ENCODE data around the gene RPS14.

Gene RPS14

DNA sequence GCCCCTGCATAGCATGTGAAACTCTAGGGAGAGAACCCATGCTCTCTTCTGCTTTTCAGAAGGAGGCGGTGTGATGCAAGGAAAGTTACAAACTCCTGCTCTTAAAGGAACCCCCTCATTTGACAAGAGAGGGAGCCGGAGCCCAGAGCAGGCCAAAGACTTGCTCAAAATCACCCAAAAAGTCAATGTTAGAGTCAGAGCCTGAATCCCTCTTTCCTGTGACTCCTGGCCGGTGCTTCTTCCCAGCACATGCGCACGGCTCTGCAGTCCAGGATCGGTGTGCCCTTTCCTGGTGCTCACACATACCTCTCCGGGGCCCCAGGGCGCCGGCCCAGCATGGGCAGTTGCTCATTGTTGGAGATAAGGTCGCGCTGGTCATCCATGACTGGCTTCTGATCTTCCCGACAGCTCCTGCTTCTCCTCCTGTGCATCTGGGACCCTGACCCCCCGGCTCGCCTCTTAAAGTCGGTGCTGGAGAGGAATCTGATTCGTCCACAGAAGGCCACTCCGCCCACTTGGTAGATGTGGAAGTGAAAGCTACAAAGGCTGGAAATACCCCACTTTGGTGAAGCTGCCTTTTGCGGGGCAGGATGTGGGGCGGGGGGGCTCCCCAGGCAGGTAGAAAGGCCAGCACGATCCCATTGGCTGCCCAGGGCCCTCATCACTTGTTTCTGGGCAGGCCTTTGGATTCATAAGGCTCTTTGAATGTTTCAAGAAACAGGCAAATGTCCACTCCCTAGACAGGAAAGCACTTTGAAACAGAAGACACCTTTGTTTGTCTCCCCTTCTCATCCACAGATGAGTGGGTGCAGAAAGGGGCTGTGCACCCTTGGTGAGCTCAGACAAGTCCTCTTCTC is 37.0 kb downstream of the RPS14 start, which contains the start of gene CD74:
Gene CD74, minus strand, starts transcription at position 592 of the 857 bp plus-strand sequence. Its CDS starts 161 bp downstream, at position 431.
- no peak for DNase-seq

DNA sequence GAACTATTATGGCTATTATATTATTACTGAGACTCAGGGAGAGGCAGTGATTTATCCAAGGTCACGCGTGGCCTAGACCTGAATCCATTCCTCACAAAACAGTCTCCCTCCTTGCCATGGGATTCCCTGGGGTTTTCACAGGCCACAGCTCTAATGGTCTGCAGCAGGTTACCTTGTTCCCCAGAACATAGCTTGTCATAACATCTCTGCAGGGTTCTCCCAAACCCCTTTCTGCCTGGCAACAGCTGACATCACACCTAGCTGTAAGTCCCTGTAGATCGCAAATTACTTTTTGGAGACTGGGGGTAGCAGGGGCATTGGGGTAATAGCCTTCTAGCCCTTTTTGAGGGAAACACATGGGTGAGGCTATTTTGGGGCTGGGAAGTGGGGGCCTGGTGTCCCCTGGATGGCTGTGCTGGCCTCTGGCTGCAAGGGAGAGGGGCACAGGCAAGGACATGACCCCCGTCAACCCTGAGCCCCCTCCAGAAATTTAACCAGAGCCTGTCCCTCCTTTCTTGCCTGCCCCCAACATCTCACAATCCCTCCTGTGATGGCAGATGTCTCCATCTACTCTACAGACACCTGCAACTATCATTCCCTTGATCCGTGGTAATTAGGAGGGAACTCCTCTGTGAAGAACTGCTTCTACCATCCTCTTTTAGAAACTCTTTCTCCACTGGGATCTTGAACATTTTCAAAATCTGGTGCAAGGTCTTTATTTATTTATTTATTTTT is 38.1 kb downstream of the RPS14 start:
- DNase-seq: no peak

DNA sequence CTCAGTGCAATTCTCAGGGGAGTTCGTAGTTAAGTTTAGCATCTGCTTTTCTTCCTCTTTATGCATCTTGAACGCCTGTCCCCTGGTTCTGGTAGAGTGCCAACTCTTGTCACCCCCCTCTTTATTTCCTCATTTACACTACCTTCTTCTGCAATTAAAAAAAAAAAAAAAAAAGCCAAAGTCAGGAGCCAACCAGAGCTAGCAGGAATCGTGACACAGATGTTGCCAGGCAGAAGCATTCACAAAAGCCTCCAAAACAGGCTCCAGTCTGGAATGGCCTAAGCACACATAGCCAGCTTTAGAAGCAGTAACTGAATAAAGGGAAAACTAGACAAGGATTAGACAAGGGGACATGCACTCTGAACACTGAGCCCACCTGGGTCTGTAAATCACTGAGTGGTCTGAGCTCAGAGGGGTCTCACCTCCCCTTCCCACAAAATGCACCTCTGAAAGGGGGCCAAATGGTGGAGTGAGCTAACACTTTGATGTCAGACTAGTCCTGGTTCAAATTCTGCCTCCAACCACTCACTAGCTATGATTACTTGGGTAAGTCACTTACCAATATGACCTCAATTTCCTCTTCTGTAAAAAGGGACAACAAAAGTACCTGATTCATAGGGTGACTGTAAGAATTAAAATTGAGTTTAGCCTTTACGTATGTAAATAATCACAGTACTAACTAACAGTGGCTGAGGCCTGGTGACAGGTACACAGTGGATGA is 38.9 kb downstream of the RPS14 start:
- DNase-seq: peak; percentile 12

DNA sequence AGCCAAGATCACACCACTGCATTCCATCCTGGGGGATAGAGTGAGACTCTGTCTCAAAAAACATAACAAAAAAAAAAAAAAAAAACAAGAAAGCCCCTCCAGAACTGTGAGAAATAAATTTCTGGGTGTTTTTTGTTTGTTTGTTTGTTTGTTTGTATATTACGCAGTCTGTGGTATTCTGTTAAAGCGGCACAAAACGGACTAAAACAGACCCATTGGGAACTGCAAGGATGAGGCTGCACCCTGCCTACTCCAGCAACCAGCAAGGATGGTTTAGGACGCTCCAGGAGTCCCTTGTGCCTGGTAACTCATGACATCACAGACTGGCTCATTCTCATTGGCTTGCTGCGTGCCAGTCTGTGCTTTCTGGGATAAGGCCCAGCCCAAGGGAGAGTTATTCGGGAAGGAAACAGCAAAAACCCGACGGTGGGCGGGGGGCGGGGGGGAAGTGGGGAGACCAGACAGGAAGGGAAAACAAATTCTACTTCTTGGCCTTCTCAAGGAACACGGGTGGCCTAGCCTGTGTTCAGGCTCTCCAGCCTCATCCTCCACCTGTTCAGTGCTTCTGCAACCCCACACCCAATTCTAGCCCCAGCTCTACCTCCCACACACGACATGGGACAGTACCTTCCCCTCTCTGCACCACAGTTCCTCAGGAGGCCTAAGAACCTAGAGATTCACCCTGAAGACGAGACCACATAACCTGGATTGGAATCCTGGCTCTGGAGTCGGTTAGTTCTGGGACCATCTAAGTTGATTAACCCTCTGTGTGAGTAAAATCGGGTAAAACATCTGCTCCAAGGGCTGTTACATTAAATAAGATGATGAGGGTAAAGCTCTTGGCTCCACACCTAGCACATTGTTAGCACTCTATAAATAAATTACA is 39.7 kb downstream of the RPS14 start:
- DNase-seq: peak; percentile 60

DNA sequence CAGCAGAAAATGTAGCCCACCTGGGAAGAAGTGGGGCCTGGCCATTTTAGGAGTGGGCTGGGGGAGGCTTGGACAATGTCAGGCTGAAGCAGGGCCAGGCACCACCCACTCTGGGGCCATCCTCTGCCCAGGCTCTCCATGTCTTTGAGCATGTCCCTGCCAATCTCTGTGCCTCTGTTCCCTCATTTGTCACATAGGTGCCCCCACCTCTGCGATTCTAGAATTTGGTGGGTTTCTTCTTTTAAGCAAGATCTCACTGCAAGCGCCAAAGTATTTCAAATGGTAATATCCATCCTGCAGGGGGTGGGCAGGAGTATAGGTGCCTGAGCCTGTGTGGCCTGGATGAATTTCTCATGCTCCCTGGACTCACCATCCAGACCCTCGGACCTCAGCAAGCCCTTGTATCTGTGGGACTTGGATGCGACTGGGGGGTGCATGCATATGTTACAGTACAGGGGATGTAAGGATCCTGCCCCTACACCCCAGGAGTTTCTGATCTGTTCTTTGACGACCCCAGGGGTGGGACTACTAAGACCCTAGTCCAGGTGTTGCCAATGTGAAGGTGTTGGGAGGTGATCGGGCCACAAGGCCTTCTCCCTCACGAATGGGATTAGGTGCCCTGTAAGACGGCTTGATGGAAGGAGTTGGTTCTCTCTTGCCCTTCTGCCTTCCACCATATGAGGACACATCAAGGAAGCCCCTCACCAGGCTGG is 41.2 kb downstream of the RPS14 start:
- DNase-seq: no peak

DNA sequence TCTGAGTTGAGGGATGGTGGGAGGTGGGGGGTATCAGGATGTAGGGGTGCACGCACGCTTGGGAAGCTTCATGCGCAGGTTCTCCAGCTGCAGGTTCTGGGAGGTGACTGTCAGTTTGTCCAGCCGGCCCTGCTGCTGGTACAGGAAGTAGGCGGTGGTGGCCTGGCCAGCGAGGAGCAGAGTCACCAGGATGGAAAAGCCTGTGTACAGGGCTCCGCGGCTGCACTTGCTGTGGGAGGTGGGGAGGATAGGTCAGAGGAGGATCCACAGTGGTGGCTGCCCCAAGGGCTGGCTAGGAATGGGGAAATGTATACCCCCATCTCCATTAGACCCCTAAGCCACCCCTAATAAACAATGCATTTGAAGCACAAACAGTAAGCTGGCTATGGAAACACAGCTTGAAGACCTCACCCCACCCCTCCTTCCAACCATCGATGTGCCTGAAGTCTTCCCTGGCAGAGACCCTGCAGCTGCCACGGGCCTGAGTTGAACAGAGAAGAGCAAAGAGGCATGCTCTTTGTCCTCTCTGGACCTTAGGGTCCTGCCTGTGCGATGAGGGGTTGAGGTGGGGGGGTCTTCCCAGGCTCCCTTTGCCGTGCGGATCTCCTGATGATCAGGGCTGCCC is 42.3 kb downstream of the RPS14 start:
- no peak for DNase-seq

DNA sequence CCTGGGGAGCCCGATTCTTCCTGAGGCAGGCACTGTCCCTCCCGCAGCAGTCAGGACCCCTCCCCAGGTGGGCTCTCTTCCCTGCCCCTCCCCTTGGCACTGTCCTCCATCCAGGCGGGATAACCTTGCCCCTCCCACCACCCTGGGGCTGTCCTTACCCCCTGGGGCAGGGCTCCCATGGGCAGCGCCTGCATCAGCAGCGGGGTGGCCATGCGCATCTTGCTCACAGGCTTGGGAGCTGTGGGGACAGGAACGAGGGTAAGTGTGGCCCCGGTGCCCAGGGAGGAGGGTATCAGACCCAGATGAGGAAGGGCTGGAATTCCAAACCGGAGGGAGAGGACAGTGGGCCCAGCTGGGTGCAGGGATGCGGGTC is 42.8 kb downstream of the RPS14 start:
- DNase-seq: no peak

DNA sequence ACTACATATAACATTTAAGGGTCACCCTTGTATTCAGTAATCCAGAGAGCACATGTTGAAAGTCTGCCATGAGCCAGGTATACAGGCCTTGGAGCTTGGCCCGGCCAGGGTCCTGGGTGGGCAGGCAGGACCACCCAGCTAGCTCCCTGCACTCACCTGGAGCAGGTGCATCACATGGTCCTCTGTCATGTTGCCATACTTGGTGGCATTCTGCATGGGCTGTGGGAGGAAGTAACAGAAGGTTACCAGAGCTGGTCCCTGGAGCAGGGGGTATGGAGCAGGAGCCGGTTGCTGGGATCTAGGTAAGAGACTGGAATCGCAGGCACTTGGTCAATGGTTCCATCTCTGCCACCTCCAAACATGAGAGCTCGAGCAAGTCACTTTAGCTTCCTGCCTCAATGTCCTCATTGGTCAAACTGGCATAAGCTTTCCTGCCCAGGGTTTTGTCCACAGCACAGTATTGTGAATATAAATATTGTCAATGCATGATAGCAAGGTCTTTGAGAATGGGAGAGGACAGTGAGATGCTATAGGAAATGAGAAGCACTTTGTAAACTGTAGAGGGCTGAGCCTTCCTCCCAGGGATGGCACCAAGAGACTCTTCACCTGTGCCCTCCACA is 43.3 kb downstream of the RPS14 start:
- no peak for DNase-seq

DNA sequence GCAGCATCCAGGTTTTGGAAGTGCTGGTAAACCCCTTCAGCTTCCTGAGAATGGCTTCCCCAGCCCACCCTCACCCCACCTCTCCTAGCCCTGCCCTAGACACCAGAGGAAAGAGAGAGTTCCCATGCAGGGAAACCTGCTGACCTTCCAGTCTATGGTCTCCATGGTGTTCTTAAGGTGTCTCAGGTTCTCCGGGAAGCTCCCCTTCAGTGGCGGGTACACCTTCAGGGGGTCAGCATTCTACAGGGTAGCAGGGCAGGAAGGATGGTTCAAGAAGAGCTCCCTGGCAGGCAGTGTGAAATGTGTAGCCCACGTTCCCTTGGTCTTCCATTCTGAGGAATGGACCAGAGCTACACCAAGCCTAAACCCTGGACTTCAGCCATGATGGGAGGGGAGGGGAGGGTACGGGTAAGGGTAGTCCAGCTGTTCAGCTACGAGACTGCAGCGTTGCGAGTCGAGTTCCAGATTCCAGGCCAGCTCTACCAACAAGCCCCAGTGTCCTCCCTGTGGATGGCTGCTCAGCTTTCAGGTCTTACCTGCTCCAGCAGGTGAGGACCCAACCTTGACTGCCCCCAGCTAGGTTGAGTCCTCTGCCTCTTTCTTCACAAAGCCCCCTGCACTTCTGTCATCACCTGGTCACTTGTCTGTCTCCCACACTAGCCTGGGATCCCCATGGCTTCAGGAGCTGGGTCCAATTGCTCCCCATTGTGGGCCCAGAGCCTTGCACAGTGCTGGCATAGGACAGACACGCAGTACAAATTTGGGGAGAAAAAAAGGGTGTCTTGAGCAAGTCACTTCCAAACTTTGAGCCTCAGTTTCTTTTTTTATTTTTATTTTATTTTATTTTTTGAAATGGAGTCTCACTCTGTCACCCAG is 44.4 kb downstream of the RPS14 start:
- no peak for DNase-seq

DNA sequence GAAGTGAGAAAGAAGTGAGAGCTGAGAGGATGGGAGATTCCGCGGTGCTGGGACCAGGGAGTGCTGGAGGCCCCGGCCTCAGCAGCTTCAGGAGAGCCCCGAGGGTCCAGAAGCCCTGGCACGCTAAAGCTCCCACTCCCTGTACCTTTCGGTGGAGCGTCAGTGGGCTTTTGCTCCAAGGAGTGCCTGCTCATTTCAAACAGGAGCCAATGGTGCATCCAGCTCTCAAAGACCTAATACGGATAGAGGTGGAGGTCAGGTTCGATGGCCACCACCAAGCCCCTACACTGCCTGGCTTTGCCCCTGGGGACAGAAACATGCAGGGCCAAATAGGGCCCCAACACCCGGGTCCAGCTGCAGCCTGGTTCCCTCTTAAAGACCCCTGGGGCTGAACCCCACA is 45.0 kb downstream of the RPS14 start:
- DNase-seq: no peak

DNA sequence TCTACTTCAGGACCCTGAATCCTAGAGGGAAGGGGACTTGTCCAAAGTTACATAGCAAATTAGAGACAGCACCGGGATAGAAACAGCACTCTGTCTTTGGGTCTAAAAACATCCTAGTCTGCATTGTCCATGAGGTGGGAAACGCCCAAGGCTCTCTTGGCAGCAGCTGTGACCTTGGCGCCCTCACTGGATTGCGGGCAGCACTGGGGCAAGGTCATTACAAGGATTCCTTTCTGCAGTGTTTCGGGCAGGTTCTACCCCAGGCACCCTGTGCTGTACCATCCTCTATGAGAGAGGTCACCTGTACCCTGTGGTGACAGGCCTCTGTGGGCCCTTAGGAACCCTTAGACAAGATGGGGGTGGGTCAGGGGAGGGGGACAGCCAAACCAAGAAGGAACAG is 45.4 kb downstream of the RPS14 start:
- DNase-seq: no peak

DNA sequence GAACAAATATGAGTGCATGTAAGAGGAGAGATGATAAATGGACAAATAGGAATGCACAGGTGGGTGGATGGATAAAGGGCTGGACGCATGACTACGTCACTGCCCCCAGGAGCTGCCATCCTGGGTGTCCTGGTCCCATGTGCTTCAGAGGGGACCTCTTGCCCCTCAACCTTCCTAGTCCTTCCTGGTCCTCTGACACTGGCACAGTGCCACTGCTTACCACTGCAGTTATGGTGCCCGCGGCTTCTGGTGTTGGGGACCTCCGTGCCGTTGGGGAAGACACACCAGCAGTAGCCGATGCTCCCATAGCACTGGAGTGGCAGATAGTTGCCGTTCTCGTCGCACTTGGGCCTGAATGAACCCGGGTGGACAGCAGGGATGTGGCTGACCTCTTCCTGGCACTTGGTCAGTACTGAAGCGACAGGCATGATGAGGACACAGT is 46.6 kb downstream of the RPS14 start:
- DNase-seq: no peak

DNA sequence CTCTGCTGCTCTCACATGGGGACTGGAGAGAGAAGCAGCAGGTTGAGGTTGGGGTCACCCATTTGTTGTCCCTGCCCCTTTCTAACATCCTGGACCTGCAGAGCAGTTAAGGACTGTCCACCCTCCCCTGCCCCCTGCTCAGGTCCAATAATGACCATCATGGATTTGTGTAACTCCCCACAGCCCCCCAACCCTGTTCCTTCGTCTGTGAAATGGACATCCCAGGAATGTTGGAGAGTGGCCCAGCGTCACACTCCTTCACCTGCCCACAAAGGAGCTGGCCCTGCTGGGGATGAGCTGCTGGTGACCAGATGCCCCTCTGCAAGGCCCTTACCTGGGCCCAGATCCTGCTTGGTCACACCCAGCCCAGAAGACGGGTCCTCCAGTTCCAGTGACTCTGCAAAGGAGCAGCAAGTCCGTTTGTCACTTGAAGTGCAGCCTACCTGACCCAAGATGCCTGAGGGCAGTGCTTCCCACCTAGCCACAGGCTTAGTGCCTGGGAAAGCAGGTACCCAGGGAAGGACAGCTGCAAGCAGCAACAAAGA is 47.2 kb downstream of the RPS14 start:
- DNase-seq: no peak

DNA sequence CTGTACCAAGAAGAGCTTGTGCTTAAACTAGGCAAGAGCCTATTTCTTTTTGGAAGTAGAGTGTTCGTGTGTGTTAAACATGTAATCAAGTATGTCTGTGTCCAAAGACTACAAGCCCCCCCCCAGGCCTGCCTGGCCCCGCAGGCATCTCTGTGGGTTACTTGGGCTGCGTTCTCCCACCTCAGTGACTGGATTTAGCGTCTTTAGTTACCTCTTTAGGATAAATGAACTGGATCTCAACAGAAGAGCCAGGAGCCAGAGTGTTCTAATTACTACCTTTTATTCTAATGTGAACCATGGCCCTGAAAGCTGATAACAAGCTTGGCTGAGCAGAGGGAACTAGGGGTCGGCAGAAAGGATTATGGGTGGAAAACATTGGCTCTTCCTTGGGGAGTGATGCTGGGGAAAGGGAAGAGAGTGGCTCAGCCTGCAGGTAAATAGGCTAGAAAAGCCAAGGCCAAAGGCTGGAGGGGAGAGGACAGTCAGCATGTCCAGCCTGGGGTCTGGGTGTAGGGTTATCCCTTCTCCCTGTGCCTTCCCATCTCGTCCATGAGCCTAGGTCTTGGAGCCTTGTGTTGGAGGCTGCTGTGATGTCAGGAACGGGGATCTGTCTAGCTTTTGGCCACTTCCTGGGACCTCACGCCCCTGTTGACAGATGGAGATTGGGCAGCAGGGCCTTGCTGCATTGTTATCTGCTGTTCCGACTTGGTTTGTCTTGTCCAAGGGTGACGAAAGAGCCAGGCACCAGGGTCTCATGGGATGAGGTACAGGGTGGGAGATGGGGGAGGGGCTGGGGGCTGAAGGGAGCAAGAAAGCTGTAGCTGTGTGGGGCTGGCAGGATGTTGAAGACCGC is 47.9 kb downstream of the RPS14 start:
- no peak for DNase-seq

DNA sequence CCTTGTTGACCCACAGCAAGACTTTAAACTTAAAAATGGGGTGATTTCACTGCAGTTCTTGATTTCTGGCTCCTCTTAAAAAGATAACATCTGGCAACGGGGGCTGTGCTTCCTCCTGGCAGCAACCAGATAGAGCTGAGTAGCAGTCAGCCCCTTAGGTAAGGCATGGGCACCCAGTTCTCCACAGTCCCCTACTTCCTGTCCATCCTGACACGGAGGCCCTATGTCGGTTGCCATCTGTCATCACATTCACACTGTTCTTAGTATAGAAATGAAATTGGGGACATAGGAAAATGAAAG is 48.5 kb downstream of the RPS14 start:
- no peak for DNase-seq

DNA sequence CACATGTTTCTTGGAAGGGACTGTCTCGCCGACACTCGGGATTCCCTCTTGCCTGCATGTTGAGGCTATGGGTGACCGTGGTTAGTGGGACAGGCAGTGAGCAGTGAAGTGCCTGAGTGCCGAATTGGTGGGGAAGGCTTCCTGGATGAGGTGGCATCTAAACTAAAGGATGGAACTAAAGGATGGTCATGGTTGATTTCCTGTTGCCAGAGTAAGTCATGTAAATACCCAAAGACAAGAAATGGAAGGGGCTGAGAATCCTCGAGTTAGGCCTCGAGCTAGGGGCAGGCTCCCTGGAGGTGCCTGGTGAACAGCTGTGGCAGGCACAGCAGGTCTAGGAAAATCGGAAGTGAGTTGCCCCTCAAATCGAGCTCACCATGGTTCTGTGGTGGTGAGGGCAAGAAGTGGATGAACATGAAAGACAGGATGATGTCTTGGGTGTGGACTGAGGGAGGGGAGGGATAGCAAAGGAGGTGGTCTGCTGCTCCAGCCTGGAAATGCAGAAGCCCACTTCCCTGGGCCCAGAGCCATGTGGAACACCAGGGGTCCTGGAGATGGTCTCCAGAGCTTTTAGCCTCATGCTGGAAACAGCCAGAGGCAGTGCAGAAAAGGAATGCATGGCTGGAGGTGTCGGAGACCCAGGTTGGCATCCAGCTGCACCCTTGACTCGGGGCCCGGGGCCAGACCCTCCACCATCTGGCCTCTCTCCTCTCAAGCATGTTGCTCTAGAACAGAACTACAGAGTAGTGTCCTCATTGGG is 49.0 kb downstream of the RPS14 start:
- DNase-seq: no peak

DNA sequence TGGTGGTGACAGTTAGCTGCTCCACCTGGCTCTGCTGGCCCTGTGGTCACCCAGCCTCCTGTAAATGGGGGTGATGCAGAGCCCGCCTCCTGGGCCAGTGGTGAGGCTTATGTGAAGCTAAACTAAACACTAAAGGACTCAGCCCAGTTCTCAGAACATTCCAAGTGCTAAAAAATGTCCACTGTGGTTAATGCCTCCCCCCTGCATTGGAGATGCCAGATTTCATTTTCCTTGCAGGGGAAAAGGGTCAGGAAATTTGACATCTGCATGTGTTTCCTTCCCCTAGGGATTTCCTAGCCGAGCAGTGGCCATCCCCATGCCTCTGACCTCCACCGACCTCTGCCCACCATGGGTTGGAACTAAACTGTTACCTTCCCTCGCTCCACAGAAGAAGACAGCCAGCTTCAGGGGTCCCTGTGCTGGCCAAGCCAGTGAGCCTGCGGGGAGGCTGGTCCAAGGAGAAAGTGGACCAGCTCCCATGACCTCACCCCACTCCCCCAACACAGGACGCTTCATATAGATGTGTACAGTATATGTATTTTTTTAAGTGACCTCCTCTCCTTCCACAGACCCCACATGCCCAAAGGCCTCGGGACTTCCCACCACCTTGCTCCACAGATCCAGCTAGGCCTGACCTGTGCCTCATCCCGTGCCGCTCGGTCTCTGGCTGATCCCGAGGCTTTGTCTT is 49.9 kb downstream of the RPS14 start:
- no peak for DNase-seq
